B cell (primary cell): Measurements from ENCODE around the gene CNTN3. TPM values are rescaled to one million over a fixed set of nuclear protein-coding genes. Genes with fewer than 3 reads are reported as not detected.

Experiments used
- ATAC-seq: fragments of 200-7000 bp; cut with Tn5 transposase; one replicate; pipeline ENCODE4 v1.10.0; 2021; ENCODE audit warnings: low read depth, mild to moderate bottlenecking, moderate number of reproducible peaks, moderate library complexity
- CTCF ChIA-PET: fragments of 350-600 bp; sonication (Branson Sonifier 250); formaldehyde crosslinking; loops from one replicate; lab custom pipeline; 2021; ENCODE audit warnings: antibody characterized with exemption, inconsistent platforms; lab: Charles Lee
- POLR2A ChIA-PET: fragments of 350-600 bp; sonication (Branson Sonifier 250); formaldehyde crosslinking; loops from one replicate; lab custom pipeline; 2021; ENCODE audit warnings: antibody characterized with exemption; lab: Charles Lee
- DNase-seq: peaks from one replicate; pipeline ENCODE4 v3.0.0; 2013
- H2AFZ ChIP-seq: 2 replicates; pipeline ENCODE4 v1.6.1; 2012; ENCODE audit warnings: mild to moderate bottlenecking, low read depth, low read length; ENCODE audit not compliant: insufficient read depth, poor library complexity, severe bottlenecking
- H3K27ac ChIP-seq, 2 donors: 1 replicate in 1 of 2; 2 replicates in 1 of 2; pipeline ENCODE4 v1.5.1; 2012 to 2013; ENCODE audit warnings: low read length in 2 of 2, mild to moderate bottlenecking in 2 of 2, moderate library complexity in 1 of 2
- H3K27me3 ChIP-seq, 4 experiments: fragments of 200-600 bp in 1 of 4; sonication (generic) in 1 of 4; replicated peaks in 1 of 4; 1 replicate in 2 of 4; 2 replicates in 2 of 4; pipeline versions ENCODE4 v1.6.1 to v1.7.0; 2013 to 2016; ENCODE audit warnings: low read length in 3 of 4, mild to moderate bottlenecking in 2 of 4, mixed read lengths in 1 of 4, moderate library complexity in 1 of 4; ENCODE audit not compliant: insufficient read depth in 4 of 4, control insufficient read depth in 3 of 4; ENCODE audit errors: control extremely low read depth in 1 of 4
- H3K36me3 ChIP-seq, 2 experiments: replicated peaks in 1 of 2; 1 replicate in 1 of 2; 2 replicates in 1 of 2; pipeline versions ENCODE4 v1.6.1 to v1.7.1; 2013; ENCODE audit warnings: low read length in 1 of 2; ENCODE audit not compliant: insufficient read depth in 2 of 2, control insufficient read depth in 1 of 2; ENCODE audit errors: control extremely low read depth in 1 of 2, extremely low read depth in 1 of 2
- H3K4me1 ChIP-seq, 2 donors: fragments of 200-600 bp in 1 of 2; sonication (generic) in 1 of 2; 1 replicate in 1 of 2; 2 replicates in 1 of 2; pipeline versions ENCODE4 v1.5.1 to v1.6.1; 2013 to 2017; ENCODE audit warnings: low read length in 2 of 2; ENCODE audit not compliant: control insufficient read depth in 2 of 2, insufficient read depth in 2 of 2
- H3K4me2 ChIP-seq: replicated peaks from 2 replicates; pipeline ENCODE3; 2012; ENCODE audit warnings: mild to moderate bottlenecking, low read depth, low read length; ENCODE audit not compliant: poor library complexity, severe bottlenecking
- H3K4me3 ChIP-seq, 5 experiments: fragments of 200-600 bp in 1 of 5; sonication (generic) in 1 of 5; 1 replicate in 3 of 5; 2 replicates in 2 of 5; pipeline versions ENCODE4 v1.5.1 to v1.7.0; 2011 to 2016; ENCODE audit warnings: low read length in 4 of 5, mild to moderate bottlenecking in 4 of 5, low read depth in 2 of 5, control low read depth in 1 of 5, moderate library complexity in 1 of 5; ENCODE audit not compliant: insufficient read depth in 1 of 5; ENCODE audit errors: control extremely low read depth in 1 of 5, extremely low read depth in 1 of 5
- H3K79me2 ChIP-seq: fragments of 200-600 bp; sonication (generic); one replicate; pipeline ENCODE4 v1.6.0; 2016; ENCODE audit warnings: low read length; ENCODE audit not compliant: control insufficient read depth, insufficient read depth
- H3K9ac ChIP-seq: fragments of 200-600 bp; sonication (generic); 2 replicates; pipeline ENCODE4 v1.6.1; 2017; ENCODE audit warnings: mild to moderate bottlenecking, low read length, moderate library complexity
- H3K9me3 ChIP-seq, 3 donors: one replicate each; pipeline versions ENCODE4 v1.6.1 to v1.7.1; 2013; ENCODE audit warnings: low read length in 2 of 3; ENCODE audit not compliant: control insufficient read depth in 2 of 3, insufficient read depth in 1 of 3; ENCODE audit errors: control extremely low read depth in 1 of 3
- H4K20me1 ChIP-seq: 2 replicates; pipeline ENCODE4 v1.6.0; 2012; ENCODE audit warnings: mild to moderate bottlenecking, low read length; ENCODE audit not compliant: insufficient read depth, control insufficient read depth, poor library complexity, severe bottlenecking
- H3K27ac Mint-ChIP-seq: one replicate; pipeline ENCODE4 v1.8.0; 2021; ENCODE audit warnings: mixed read lengths
- H3K27me3 Mint-ChIP-seq: one replicate; pipeline ENCODE4 v1.8.0; 2021; ENCODE audit warnings: mixed read lengths
- H3K4me1 Mint-ChIP-seq: one replicate; pipeline ENCODE4 v1.8.0; 2021; ENCODE audit warnings: mixed read lengths
- H3K4me3 Mint-ChIP-seq: one replicate; pipeline ENCODE4 v1.8.0; 2021; ENCODE audit warnings: mixed read lengths
- H3K9me3 Mint-ChIP-seq: one replicate; pipeline ENCODE4 v1.8.0; 2022; ENCODE audit warnings: mixed read lengths; ENCODE audit not compliant: insufficient read depth
- EZH2 ChIP-seq: IDR thresholded peaks from 2 replicates; pipeline ENCODE4 v1.6.1; 2012; ENCODE audit warnings: borderline replicate concordance, low read depth, mild to moderate bottlenecking, moderate library complexity, low read length; ENCODE audit not compliant: insufficient read depth, poor library complexity, severe bottlenecking
- WGBS: methylation state at CpG from one replicate; pipeline ENCODE4 v1.1.5; 2013; ENCODE audit warnings: missing lambda C conversion rate; ENCODE audit not compliant: insufficient coverage; 5-methylcytosine and 5-hydroxymethylcytosine counted together
- intact Hi-C: fragments of 100-400 bp; cut with micrococcal nuclease; formaldehyde crosslinking; loops from one replicate; pipeline ENCODE4 v1.10.0; 2022
- polyA plus RNA-seq: library from polyadenylated mRNA; depleted of rRNA; stranded (reverse); fragments of >200 nt; gene quantifications from 2 replicates; pipeline ENCODE4 v1.2.3, GENCODE V29; 2012
- total RNA-seq, 2 donors: library from RNA; stranded (reverse); fragments of 120-200 nt in 1 of 2; gene quantifications; 1 replicate in 1 of 2; 2 replicates in 1 of 2; pipeline versions ENCODE4 v1.2.3 to v1.2.4, GENCODE V29; 2013 to 2022
- TF ChIP-seq, protein P1 (sequence below): fragments of 200-600 bp; IDR thresholded peaks from one replicate; pipeline ENCODE4 v1.8.0; 2022; ENCODE audit warnings: antibody characterized with exemption, mild to moderate bottlenecking

Gene CNTN3
- total and polyA plus RNA-seq, 2 donors (not counting 1 experiment from before 2014, with no cell fraction given) = not detected

DNA sequence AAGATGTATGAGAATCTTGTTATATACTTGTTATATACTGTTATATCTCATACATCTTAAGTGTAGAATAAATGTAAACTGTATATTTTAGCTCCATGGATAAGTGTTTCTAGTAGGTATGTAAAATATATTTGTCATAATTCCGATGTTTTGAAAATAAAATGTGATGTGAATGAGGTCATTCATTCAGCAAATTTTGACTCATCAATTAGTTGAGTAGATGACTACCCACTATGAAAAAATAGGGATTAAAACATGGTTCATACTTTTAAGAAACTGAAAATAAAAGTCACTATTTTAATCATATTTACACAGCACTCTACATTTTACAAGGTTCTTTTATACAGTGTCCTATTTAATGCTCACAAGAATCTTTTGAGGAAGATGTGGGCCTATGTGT lies 28.4 kb upstream of the CNTN3 start:
- no peak for DNase-seq
- Histone ChIP-seq H2AFZ (no peak overlapping the region), H3K4me2 (no peak overlapping the region), H3K4me3 (no peak overlapping the region), H3K9me3 (peaks cover 0 to 4% (median 0%) of the 10 kb centered on the region in 3 donors), H3K9ac (no peak overlapping the region), H3K79me2 (no peaks in the 10 kb centered on the region), H3K36me3 (no peaks in the 10 kb centered on the region), H3K27ac (no peak overlapping the region), H3K4me1 (no peaks in the 10 kb centered on the region), H4K20me1 (no peaks in the 10 kb centered on the region), H3K27me3 (no peaks in the 10 kb centered on the region)
- Mint-ChIP-seq H3K27me3 (no peaks in the 10 kb centered on the region), H3K4me1 (no peaks in the 10 kb centered on the region), H3K9me3 (peaks cover 4% of the 10 kb centered on the region), H3K4me3 (no peak overlapping the region), H3K27ac (no peak overlapping the region)
- CTCF ChIA-PET = no interaction called here
- ATAC-seq = no peak
- TF ChIP-seq, protein P1, sequence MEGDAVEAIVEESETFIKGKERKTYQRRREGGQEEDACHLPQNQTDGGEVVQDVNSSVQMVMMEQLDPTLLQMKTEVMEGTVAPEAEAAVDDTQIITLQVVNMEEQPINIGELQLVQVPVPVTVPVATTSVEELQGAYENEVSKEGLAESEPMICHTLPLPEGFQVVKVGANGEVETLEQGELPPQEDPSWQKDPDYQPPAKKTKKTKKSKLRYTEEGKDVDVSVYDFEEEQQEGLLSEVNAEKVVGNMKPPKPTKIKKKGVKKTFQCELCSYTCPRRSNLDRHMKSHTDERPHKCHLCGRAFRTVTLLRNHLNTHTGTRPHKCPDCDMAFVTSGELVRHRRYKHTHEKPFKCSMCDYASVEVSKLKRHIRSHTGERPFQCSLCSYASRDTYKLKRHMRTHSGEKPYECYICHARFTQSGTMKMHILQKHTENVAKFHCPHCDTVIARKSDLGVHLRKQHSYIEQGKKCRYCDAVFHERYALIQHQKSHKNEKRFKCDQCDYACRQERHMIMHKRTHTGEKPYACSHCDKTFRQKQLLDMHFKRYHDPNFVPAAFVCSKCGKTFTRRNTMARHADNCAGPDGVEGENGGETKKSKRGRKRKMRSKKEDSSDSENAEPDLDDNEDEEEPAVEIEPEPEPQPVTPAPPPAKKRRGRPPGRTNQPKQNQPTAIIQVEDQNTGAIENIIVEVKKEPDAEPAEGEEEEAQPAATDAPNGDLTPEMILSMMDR = no peak
- TF ChIP-seq EZH2 = no peak
- intact Hi-C loops = no loop called here
- no CpG with 5 or more reads among the region's 1 CpG for WGBS
- POLR2A ChIA-PET = no interaction called here

DNA sequence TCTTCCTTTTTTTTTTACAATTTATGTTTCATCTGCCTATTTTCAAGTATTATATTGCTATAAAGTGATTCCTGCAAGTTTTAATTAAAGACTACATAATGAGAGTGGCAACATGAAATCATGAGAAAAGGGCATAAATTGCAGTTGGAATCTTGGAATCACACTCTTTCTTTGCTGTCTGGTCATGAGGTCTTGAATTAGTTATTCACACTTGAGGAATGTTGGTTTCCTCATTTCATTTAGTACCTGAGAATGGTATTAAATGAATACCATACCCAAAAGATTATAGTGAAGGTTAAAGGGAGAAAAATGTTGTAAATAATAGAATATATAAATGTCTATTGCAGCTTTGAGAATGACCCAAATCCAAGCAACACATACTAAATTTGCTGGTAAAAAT lies 25.8 kb upstream of the CNTN3 start:
- H2AFZ ChIP-seq = no peak overlapping the region
- no peaks in the 10 kb centered on the region for H3K27me3 ChIP-seq
- peaks cover 4% of the 10 kb centered on the region for H3K9me3 Mint-ChIP-seq
- no peaks in the 10 kb centered on the region for H3K27me3 Mint-ChIP-seq
- H3K79me2 ChIP-seq = no peaks in the 10 kb centered on the region
- no peaks in the 10 kb centered on the region for H3K4me1 Mint-ChIP-seq
- ATAC-seq = no peak
- H3K4me2 ChIP-seq = no peak overlapping the region
- POLR2A ChIA-PET = no interaction called here
- no peak overlapping the region for H3K27ac ChIP-seq
- no peak overlapping the region for H3K4me3 ChIP-seq
- H3K9me3 ChIP-seq = peaks cover 0 to 4% (median 0%) of the 10 kb centered on the region in 3 donors
- no peaks in the 10 kb centered on the region for H3K4me1 ChIP-seq
- no peak overlapping the region for H3K4me3 Mint-ChIP-seq
- intact Hi-C loops = no loop called here
- TF ChIP-seq, protein P1 = no peak
- no peak for TF ChIP-seq EZH2
- H3K27ac Mint-ChIP-seq = no peak overlapping the region
- H4K20me1 ChIP-seq = no peaks in the 10 kb centered on the region
- CTCF ChIA-PET = no interaction called here
- no peaks in the 10 kb centered on the region for H3K36me3 ChIP-seq
- no peak overlapping the region for H3K9ac ChIP-seq
- no peak for DNase-seq
